Coronary artery (tissue), 2 donors: ENCODE data around the gene STAP2.
"Not testable (repeated sequence)": the region's sequence is repeated elsewhere in the genome, so short reads cannot be mapped to it uniquely, and the experiment has no call there.

ENCODE experiments used
- DNase-seq: peaks from one replicate; pipeline ENCODE4 v3.0.0-alpha.2; 2017; ENCODE audit warnings: low spot score
- H3K27ac ChIP-seq, 2 donors: fragments of 200-600 bp; sonication (generic); one replicate each; pipeline ENCODE4 v1.5.1; 2016 to 2019
- H3K4me3 ChIP-seq: fragments of 200-600 bp; sonication (generic); 2 replicates; pipeline ENCODE4 v1.5.1; 2016; ENCODE audit warnings: mild to moderate bottlenecking, moderate library complexity
- TF ChIP-seq, protein P1 (sequence below): fragments of 200-600 bp; sonication (generic); IDR thresholded peaks from one replicate; pipeline ENCODE4 v1.5.1; 2019; ENCODE audit warnings: antibody characterized with exemption

Gene STAP2

DNA sequence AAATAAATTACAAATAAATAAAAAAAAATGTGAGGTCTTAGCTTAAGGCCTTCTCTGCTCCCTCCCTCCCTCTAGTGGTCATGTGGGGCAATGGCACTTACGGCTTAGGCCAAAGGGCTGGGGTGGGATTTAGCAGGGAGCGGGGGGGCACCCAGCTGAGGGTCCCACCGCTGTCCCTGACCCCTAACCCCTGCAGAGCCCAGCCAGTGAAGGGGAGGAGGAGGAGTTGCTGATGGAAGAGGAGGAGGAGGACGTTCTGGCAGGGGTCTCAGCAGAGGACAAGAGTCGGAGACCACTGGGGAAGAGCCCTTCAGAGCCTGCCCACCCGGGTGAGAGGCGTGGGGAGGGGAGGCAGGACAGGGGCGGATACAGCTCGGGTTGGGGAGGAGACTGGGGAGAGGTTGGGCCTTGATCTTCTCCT lies 14.1 kb upstream of the STAP2 start:
- no peak for DNase-seq
- Histone ChIP-seq H3K4me3 (no peak overlapping the region), H3K27ac (no peak overlapping the region)
- TF ChIP-seq, protein P1, sequence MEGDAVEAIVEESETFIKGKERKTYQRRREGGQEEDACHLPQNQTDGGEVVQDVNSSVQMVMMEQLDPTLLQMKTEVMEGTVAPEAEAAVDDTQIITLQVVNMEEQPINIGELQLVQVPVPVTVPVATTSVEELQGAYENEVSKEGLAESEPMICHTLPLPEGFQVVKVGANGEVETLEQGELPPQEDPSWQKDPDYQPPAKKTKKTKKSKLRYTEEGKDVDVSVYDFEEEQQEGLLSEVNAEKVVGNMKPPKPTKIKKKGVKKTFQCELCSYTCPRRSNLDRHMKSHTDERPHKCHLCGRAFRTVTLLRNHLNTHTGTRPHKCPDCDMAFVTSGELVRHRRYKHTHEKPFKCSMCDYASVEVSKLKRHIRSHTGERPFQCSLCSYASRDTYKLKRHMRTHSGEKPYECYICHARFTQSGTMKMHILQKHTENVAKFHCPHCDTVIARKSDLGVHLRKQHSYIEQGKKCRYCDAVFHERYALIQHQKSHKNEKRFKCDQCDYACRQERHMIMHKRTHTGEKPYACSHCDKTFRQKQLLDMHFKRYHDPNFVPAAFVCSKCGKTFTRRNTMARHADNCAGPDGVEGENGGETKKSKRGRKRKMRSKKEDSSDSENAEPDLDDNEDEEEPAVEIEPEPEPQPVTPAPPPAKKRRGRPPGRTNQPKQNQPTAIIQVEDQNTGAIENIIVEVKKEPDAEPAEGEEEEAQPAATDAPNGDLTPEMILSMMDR, result peak; percentile 32

DNA sequence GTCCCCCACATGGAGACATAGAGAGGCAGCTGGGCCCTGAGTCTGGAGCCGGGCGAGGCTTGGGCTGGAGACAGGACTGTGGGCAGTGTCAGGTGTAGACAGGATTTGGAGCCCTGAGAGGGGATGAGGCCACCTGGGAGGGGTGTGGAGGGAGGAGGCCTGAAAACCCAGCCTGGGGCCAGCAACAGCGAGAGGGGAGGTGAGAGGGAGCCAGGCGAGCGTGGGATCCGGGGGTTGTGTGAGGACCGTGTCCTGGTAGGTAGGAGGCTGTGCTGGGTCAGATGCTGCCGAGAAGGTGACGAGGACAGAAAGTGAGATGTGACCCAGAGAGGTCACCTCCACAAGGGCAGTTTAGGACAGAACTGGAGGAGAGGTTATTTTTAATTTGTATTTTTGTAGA lies 12.1 kb upstream of the STAP2 start:
- TF ChIP-seq, protein P1, result no peak
- DNase-seq, result no peak
- H3K27ac ChIP-seq, result no peak overlapping the region
- no peak overlapping the region for H3K4me3 ChIP-seq

GRCh38 chr19:4350111-4350510 lies 11.5 kb upstream of the STAP2 start:
- TF ChIP-seq, protein P1, result no peak
- DNase-seq, result no peak
- H3K4me3 ChIP-seq, result no peak overlapping the region
- no peak overlapping the region for H3K27ac ChIP-seq

DNA sequence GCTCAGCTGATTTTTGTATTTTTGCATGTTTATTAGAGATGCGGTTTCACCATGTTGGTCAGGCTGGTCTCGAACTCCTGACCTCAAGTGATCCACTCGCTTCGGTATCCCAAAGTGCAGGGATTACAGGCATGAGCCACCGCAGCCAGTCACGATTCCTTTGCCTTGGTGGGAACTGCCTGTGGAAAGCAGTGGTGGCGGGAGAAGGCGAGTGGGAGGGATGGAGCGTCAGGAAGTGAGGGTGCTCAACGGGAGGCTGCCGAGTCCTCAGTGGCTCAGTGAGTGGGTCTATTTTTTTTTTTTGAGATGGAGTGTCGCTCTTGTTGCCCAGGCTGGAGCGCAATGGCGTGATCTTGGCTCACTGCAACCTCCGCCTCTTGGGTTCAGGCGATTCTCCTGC lies 10.6 kb upstream of the STAP2 start:
- not testable (repeated sequence) for DNase-seq, H3K4me3 ChIP-seq

DNA sequence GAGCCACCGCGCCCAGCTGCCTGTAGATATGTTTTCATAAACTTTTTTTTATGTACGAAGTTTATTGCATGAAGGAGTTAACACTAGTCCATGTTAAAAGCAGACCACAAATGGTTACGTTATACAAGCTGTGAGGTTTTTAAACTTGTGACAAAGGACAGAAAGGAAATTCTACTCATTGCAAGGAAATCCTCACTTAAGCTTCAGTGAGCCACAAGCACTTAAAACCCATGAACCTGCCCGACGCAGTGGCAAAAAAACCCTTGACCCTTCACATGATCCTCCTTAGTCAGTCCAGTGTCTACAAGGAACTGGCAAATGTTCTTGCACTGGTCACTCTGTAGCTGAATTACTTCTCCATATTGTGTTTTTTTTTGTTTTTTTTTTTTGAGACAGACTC lies 8.9 kb upstream of the STAP2 start:
- no peak for DNase-seq
- Histone ChIP-seq H3K4me3 (no peak overlapping the region), H3K27ac (no peak overlapping the region)
- TF ChIP-seq, protein P1, result no peak

More for the DNA sequence above, 10.6 kb upstream of the STAP2 start:
- H3K27ac ChIP-seq, result not testable (repeated sequence)

DNA sequence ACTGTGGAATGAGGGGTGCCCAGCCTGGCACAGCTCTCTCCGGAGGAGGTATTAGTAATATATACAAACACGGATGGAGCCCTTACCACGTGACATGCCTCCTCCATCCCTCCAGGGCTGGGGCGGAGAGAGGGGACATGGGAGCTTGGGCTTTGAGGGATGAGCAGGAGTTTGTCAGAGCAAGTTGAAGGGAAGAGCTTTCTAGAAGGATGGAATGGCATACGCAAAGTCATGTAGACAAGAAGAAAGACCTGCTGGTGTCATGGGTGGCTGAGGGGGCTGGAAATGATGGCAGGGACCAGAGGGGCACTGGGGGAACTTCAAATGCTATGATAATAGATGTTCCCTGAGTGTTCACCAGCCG lies 7.4 kb upstream of the STAP2 start:
- Histone ChIP-seq H3K4me3 (no peak overlapping the region), H3K27ac (no peak overlapping the region)
- no peak for DNase-seq
- TF ChIP-seq, protein P1, result no peak

GRCh38 chr19:4345342-4346019 lies 6.9 kb upstream of the STAP2 start:
- Histone ChIP-seq H3K27ac (no peak overlapping the region), H3K4me3 (no peak overlapping the region)
- DNase-seq, result peak; percentile 72
- TF ChIP-seq, protein P1, result no peak
